Left lung (tissue), 10 donors: ENCODE measurements around the gene DHRS7B. TPM values are rescaled to one million over a fixed set of nuclear protein-coding genes. Genes with fewer than 3 reads are reported as not detected.
A peak's percentile ranks its signal among the peaks of the same experiment; 100 is the strongest.
"Not testable (repeated sequence)": the region's sequence is repeated elsewhere in the genome, so short reads cannot be mapped to it uniquely, and the experiment has no call there.

Experiments
- ATAC-seq: fragments of 200-7000 bp; cut with Tn5 transposase; one replicate; pipeline ENCODE4 v1.9.1; 2020; ENCODE audit warnings: moderate library complexity
- DNase-seq, 4 donors: peaks; one replicate each; pipeline ENCODE4 v3.0.0-alpha.2; 2013 to 2020
- H3K27ac ChIP-seq, 2 donors: fragments of 200-600 bp; sonication (generic) in 1 of 2; one replicate each; pipeline versions ENCODE4 v1.5.0 to v1.8.0; 2020 to 2021
- H3K27me3 ChIP-seq, 2 donors: fragments of 200-600 bp; sonication (generic) in 1 of 2; one replicate each; pipeline versions ENCODE4 v1.5.0 to v1.8.0; 2020 to 2021
- H3K36me3 ChIP-seq, 2 donors: fragments of 200-600 bp; sonication (generic) in 1 of 2; one replicate each; pipeline versions ENCODE4 v1.5.0 to v1.8.0; 2020 to 2021
- H3K4me1 ChIP-seq, 2 donors: fragments of 200-600 bp; one replicate each; pipeline ENCODE4 v1.8.0; 2021
- H3K4me3 ChIP-seq, 2 donors: fragments of 200-600 bp; sonication (generic) in 1 of 2; one replicate each; pipeline versions ENCODE4 v1.5.0 to v1.8.0; 2020 to 2021; ENCODE audit warnings: mild to moderate bottlenecking in 1 of 2
- H3K9me3 ChIP-seq, 2 donors: fragments of 200-600 bp; sonication (generic) in 1 of 2; one replicate each; pipeline versions ENCODE4 v1.5.0 to v1.8.0; 2020 to 2021
- CTCF ChIP-seq, 2 donors: fragments of 200-600 bp; sonication (generic) in 1 of 2; IDR thresholded peaks; one replicate each; pipeline versions ENCODE4 v1.5.0 to v1.8.0; 2021; ENCODE audit warnings: antibody characterized with exemption in 2 of 2
- intact Hi-C, 2 donors: fragments of 100-400 bp; cut with DNase I; formaldehyde crosslinking; loops; one replicate each; pipeline versions ENCODE4 v1.11.2 to v1.14.2; 2022
- polyA plus RNA-seq, 6 donors: library from polyadenylated mRNA; unstranded; fragments of 120-200 nt; gene quantifications; one replicate each; pipeline ENCODE4 v1.2.1, GENCODE V29; 2013; ENCODE audit not compliant: insufficient read length in 6 of 6
- total RNA-seq, 2 donors: library from RNA; stranded (reverse); fragmentation: NEBNext Ultra II Directional; extraction: Animal tissue kit (Norgen Biotek cat#: 25700); gene quantifications; one replicate each; pipeline ENCODE4 v1.2.1, GENCODE V29; 2021
- donor health status: DM: no; HTN: yes; CAD: no.
- donor health status: DM: no; HTN: no; CAD: no.

Gene DHRS7B
- total and polyA plus RNA-seq, 8 donors: 22.5 to 29.1 (median 25.0) TPM

DNA sequence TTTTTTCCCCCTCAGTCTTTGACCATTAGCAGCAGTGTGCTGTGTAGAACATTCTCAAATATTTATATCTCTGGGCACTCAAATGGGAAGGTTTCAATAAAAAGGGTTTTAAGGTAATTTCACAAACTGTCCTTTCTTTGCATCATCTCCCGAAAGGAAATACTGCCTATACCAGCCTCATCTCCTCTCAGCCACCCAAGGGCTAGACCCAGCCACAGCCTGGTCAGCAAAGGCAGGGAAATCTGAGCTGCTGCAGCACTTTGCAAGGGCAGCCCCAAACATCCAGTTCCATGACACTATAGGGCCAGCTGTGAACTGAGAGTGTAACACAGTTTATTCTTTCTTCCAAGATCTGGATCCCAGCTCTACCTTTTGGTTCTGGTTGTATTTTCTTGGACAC, 58.3 kb downstream of the DHRS7B start:
- intact Hi-C loops: no loop called here
- no peaks in the 10 kb centered on the region for H3K9me3 ChIP-seq
- no peaks in the 10 kb centered on the region for H3K27me3 ChIP-seq
- ATAC-seq (no peak), DNase-seq (no peak)
- H3K36me3 ChIP-seq: peaks cover 0 to 56% of the 10 kb centered on the region in 2 donors
- TF ChIP-seq CTCF (IDR thresholded peaks at IDR 0.05): no peak
- H3K4me3 ChIP-seq: no peak overlapping the region
- H3K27ac ChIP-seq: no peak overlapping the region
- H3K4me1 ChIP-seq: peaks cover 0 to 14% of the 10 kb centered on the region in 2 donors

DNA sequence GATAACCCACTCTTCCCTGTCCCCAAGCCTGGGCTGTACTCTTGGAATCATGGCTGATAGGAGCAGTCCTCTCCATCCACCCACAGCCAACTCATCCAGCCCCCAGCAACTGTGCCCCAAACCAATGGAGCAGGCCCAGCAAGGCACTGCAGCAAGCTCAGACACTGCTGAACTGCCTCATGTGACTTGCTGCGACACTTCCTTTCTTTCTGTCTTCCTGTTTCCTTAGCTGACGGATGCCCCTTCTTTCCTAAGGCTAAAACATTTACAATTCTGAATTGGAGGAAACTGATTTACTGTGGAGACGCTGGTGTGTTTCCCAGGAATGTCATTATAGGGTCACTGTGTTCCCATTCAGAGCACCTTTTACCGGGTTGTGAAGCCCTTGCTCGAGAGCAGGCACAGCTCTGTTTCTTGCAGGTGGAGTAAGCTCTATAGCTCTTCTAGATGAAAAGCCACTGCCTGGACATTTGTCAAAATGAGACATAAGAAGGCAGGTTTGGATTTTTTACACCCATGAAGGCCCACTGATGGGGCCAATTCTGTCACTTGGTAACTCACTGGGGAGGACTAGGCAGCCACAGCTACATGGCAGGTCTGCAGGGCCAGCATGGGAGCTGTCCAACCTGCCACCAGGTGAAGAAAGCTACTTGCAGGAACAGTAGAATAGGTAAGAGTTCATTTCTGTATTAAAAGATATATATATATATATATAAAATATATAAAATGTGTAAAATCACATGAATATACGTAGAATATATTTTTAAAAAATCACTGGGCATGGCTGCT, 59.8 kb downstream of the DHRS7B start:
- no peak overlapping the region for H3K4me3 ChIP-seq
- peak; percentile 54 for ATAC-seq
- intact Hi-C loops: no loop called here

DNA sequence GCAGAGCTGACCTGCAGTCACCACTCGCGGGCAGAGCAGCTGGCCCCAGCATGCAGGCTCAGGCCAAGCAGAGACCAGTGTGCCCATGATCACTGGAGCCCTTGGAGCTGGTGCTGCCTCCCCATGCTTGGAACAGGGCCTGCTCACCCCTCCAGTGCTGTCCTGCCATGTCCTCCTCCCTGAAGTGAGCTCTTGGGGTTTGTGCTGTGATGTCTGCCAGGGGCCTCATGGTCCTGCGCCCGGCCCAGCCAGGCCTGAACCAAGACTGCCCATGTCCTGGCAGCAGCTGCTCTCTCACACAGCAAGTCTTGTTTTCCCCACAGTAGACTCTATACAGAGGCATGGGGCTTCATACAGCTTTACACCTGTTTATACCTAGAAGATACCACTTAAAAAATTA, 62.6 kb downstream of the DHRS7B start:
- Histone ChIP-seq H3K27me3 (no peaks in the 10 kb centered on the region), H3K4me3 (no peak overlapping the region), H3K36me3 (peaks cover 0 to 72% of the 10 kb centered on the region in 2 donors), H3K27ac (no peak overlapping the region), H3K9me3 (no peaks in the 10 kb centered on the region), H3K4me1 (peaks cover 4 to 22% of the 10 kb centered on the region in 2 donors)
- ATAC-seq (no peak), DNase-seq (no peak)
- no peak for TF ChIP-seq CTCF (IDR thresholded peaks at IDR 0.05)
- intact Hi-C loops: no loop called here

More for the DNA sequence above, 59.8 kb downstream of the DHRS7B start:
- peaks cover 0 to 68% of the 10 kb centered on the region in 2 donors for H3K36me3 ChIP-seq
- H3K27ac ChIP-seq: peak overlapping the region in 1 of 2 donors; percentile 76
- TF ChIP-seq CTCF (IDR thresholded peaks at IDR 0.05): no peak
- H3K9me3 ChIP-seq: no peaks in the 10 kb centered on the region
- no peak for DNase-seq
- no peaks in the 10 kb centered on the region for H3K27me3 ChIP-seq
- peaks cover 0 to 15% of the 10 kb centered on the region in 2 donors for H3K4me1 ChIP-seq

DNA sequence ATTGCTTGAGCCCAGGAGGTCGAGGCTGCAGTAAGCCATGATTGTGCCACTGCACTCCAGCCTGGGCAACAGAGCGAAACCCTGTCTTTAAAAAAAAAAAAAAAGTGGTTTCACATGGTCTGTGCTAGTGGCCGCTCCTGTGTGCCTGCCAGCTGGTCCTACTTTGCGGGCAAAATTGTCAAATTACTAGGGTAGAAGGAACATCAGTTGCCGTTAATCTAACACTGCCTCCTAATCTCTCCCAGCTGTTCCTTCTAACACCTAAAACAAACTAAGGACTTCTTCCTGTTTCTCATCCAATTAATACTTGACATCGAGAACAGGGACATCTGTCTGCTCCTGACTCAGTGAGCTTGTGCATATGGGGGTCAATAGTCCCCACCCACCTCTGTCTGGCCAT, 63.3 kb downstream of the DHRS7B start:
- Histone ChIP-seq H3K9me3 (no peaks in the 10 kb centered on the region), H3K4me1 (peaks cover 5 to 22% of the 10 kb centered on the region in 2 donors), H3K4me3 (no peak overlapping the region), H3K27ac (no peak overlapping the region), H3K36me3 (peaks cover 0 to 67% of the 10 kb centered on the region in 2 donors), H3K27me3 (no peaks in the 10 kb centered on the region)
- intact Hi-C loops: no loop called here
- DNase-seq: no peak
- no peak for TF ChIP-seq CTCF (IDR thresholded peaks at IDR 0.05)
- no peak for ATAC-seq

DNA sequence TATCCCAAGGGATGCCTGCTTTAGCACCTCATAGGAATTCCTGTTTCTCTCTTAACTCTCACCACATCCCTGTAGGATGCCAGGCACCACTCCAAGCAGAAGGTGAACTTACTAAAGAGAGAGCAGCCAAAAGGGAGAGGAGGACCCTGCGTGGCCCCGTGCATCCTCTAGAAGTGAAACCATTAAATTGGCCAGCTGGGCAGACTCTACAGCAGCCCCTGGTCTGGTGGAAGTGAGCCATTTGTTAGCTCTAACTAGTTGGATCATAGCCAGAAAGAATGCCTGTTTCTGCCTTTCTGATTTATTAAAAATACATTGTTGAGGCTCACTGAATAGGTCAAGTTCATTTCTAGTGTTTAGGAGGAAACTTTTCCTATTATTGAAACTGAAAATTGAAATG, 64.9 kb downstream of the DHRS7B start:
- ATAC-seq (no peak), DNase-seq (no peak)
- Histone ChIP-seq H3K36me3 (peaks cover 0 to 68% of the 10 kb centered on the region in 2 donors), H3K27me3 (no peaks in the 10 kb centered on the region), H3K4me3 (no peak overlapping the region), H3K4me1 (peaks cover 5 to 9% of the 10 kb centered on the region in 2 donors), H3K9me3 (no peaks in the 10 kb centered on the region), H3K27ac (no peak overlapping the region)
- intact Hi-C loops: no loop called here
- no peak for TF ChIP-seq CTCF (IDR thresholded peaks at IDR 0.05)

DNA sequence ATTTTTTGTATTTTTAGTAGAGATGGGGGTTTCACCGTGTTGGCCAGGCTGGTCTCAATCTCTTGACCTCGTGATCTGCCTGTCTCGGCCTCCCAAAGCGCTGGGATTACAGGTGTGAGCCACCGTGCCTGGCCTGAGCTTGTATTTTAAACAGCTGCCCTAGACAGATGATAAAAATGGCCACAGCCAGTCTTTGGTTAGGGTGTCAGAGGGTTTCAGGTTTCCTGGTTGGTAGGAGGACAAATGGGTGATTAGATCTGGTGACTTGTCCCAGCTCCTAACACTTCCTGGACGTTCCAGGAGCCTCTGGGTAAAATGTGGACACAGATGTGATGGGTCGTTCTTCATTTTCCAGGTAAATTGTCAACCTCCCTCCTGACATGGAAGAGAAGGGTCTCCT, 65.7 kb downstream of the DHRS7B start:
- peaks cover 0 to 69% of the 10 kb centered on the region in 2 donors for H3K36me3 ChIP-seq
- H3K27me3 ChIP-seq, H3K9me3 ChIP-seq, H3K4me3 ChIP-seq, DNase-seq, H3K4me1 ChIP-seq, ATAC-seq, H3K27ac ChIP-seq, intact Hi-C loops: not testable (repeated sequence)
